ENCODE data around the gene MAPK10. TPM values are rescaled to one million over a fixed set of nuclear protein-coding genes. Genes with fewer than 3 reads are reported as not detected.
A peak's percentile ranks its signal among the peaks of the same experiment; 100 is the strongest.

Gene MAPK10
- 18.9 TPM for polyA plus RNA-seq
- long read RNA-seq, donor 1, partial matches to known transcripts: 0 of 2 reads
- long read RNA-seq, donor 1, other reads (novel, unspliced or antisense): 0 of 2 reads
- long read RNA-seq, donor 2, full-length matches to known transcripts: 1 of 16 reads
- long read RNA-seq, donor 2, partial matches to known transcripts: 15 of 16 reads
- long read RNA-seq, donor 2, other reads (novel, unspliced or antisense): 0 of 16 reads
- long read RNA-seq, donor 3, partial matches to known transcripts: 0 of 1 reads
- long read RNA-seq, donor 3, other reads (novel, unspliced or antisense): 0 of 1 reads
- long read RNA-seq, donor 4: 0 reads
- long read RNA-seq, donor 5, full-length matches to known transcripts: 2 of 2 reads
- long read RNA-seq, donor 5, partial matches to known transcripts: 0 of 2 reads
- long read RNA-seq, donor 5, other reads (novel, unspliced or antisense): 0 of 2 reads
- long read RNA-seq, donor 6, full-length matches to known transcripts: 2 of 8 reads
- long read RNA-seq, donor 6, partial matches to known transcripts: 0 of 8 reads
- long read RNA-seq, donor 6, other reads (novel, unspliced or antisense): 6 of 8 reads
- long read RNA-seq, donor 7, partial matches to known transcripts: 0 of 1 reads
- long read RNA-seq, donor 7, other reads (novel, unspliced or antisense): 0 of 1 reads
- long read RNA-seq, donor 8, partial matches to known transcripts: 0 of 1 reads
- long read RNA-seq, donor 8, other reads (novel, unspliced or antisense): 0 of 1 reads
- long read RNA-seq, donor 9: 0 reads
- long read RNA-seq, donor 10: 0 reads
- long read RNA-seq, donor 11, full-length matches to known transcripts: 2 of 2 reads
- long read RNA-seq, donor 11, partial matches to known transcripts: 0 of 2 reads
- long read RNA-seq, donor 11, other reads (novel, unspliced or antisense): 0 of 2 reads

- Histone ChIP-seq H3K4me3 (ENCODE audit: low read length) (peak within 1 kb of the TSS; percentile 35), H3K4me1 (ENCODE audit: control insufficient read depth, insufficient read depth, low read length) (peaks cover 4% of the 10 kb centered on the region), H3K27ac (ENCODE audit: low read length) (peak within 1 kb of the TSS; percentile 60), H3K27me3 (ENCODE audit: control insufficient read depth, insufficient read depth, low read length) (peaks cover 6% of the 10 kb centered on the region), H3K9me3 (ENCODE audit: control insufficient read depth, low read depth, low read length) (peaks cover 2% of the 10 kb centered on the region), H3K36me3 (ENCODE audit: control insufficient read depth, insufficient read depth, low read length) (no peaks in the 10 kb centered on the region)
- no CpG with 5 or more reads among the region's 12 CpGs for WGBS (ENCODE audit: insufficient coverage, low lambda C conversion rate)
- peak; percentile 78 to 79 for DNase-seq
These were observed at the start of gene MAPK10 for GRCh38 chr4:86359944-86360478. Gene MAPK10 (minus strand): TSS chr4:86360053.

- H3K4me1 ChIP-seq (ENCODE audit: control insufficient read depth, insufficient read depth, low read length): no peaks in the 10 kb centered on the region
- H3K4me3 ChIP-seq (ENCODE audit: low read length): no peak overlapping the region
- H3K36me3 ChIP-seq (ENCODE audit: control insufficient read depth, insufficient read depth, low read length): no peaks in the 10 kb centered on the region
- no peak overlapping the region for H3K27ac ChIP-seq (ENCODE audit: low read length)
- WGBS (ENCODE audit: insufficient coverage, low lambda C conversion rate): 67% methylated on average over 1 of the region's 6 CpGs
- H3K27me3 ChIP-seq (ENCODE audit: control insufficient read depth, insufficient read depth, low read length): no peaks in the 10 kb centered on the region
- no peaks in the 10 kb centered on the region for H3K9me3 ChIP-seq (ENCODE audit: control insufficient read depth, low read depth, low read length)
- DNase-seq: no peak
These were observed 43.7 kb upstream of the MAPK10 start for GRCh38 chr4:86403575-86403974.

- Histone ChIP-seq H3K36me3 (ENCODE audit: control insufficient read depth, insufficient read depth, low read length) (no peaks in the 10 kb centered on the region), H3K4me3 (ENCODE audit: low read length) (no peak overlapping the region), H3K27me3 (ENCODE audit: control insufficient read depth, insufficient read depth, low read length) (no peaks in the 10 kb centered on the region), H3K9me3 (ENCODE audit: control insufficient read depth, low read depth, low read length) (no peaks in the 10 kb centered on the region), H3K27ac (ENCODE audit: low read length) (no peak overlapping the region), H3K4me1 (ENCODE audit: control insufficient read depth, insufficient read depth, low read length) (no peaks in the 10 kb centered on the region)
- no CpG with 5 or more reads among the region's 2 CpGs for WGBS (ENCODE audit: insufficient coverage, low lambda C conversion rate)
- no peak for DNase-seq
These were observed 42.0 kb upstream of the MAPK10 start for GRCh38 chr4:86401826-86402225.

- no CpG with 5 or more reads among the region's 4 CpGs for WGBS (ENCODE audit: insufficient coverage, low lambda C conversion rate)
- Histone ChIP-seq H3K4me1 (ENCODE audit: control insufficient read depth, insufficient read depth, low read length) (no peaks in the 10 kb centered on the region), H3K4me3 (ENCODE audit: low read length) (no peak overlapping the region), H3K36me3 (ENCODE audit: control insufficient read depth, insufficient read depth, low read length) (no peaks in the 10 kb centered on the region), H3K9me3 (ENCODE audit: control insufficient read depth, low read depth, low read length) (no peaks in the 10 kb centered on the region), H3K27me3 (ENCODE audit: control insufficient read depth, insufficient read depth, low read length) (no peaks in the 10 kb centered on the region), H3K27ac (ENCODE audit: low read length) (no peak overlapping the region)
- DNase-seq: no peak
These were observed 40.4 kb upstream of the MAPK10 start for GRCh38 chr4:86400216-86400615.

- H3K27me3 ChIP-seq (ENCODE audit: control insufficient read depth, insufficient read depth, low read length): no peaks in the 10 kb centered on the region
- no peaks in the 10 kb centered on the region for H3K36me3 ChIP-seq (ENCODE audit: control insufficient read depth, insufficient read depth, low read length)
- no peak for DNase-seq
- no peaks in the 10 kb centered on the region for H3K4me1 ChIP-seq (ENCODE audit: control insufficient read depth, insufficient read depth, low read length)
- H3K9me3 ChIP-seq (ENCODE audit: control insufficient read depth, low read depth, low read length): no peaks in the 10 kb centered on the region
- H3K27ac ChIP-seq (ENCODE audit: low read length): no peak overlapping the region
- H3K4me3 ChIP-seq (ENCODE audit: low read length): no peak overlapping the region
- WGBS (ENCODE audit: insufficient coverage, low lambda C conversion rate): 100% methylated on average over 1 of the region's 1 CpG
These were observed 38.3 kb upstream of the MAPK10 start for GRCh38 chr4:86398187-86398586.

GRCh38 chr4:86393749-86394148 lies 33.9 kb upstream of the MAPK10 start:
- no peaks in the 10 kb centered on the region for H3K36me3 ChIP-seq (ENCODE audit: control insufficient read depth, insufficient read depth, low read length)
- no peak overlapping the region for H3K27ac ChIP-seq (ENCODE audit: low read length)
- H3K27me3 ChIP-seq (ENCODE audit: control insufficient read depth, insufficient read depth, low read length): peaks cover 3% of the 10 kb centered on the region
- no peak overlapping the region for H3K4me3 ChIP-seq (ENCODE audit: low read length)
- H3K4me1 ChIP-seq (ENCODE audit: control insufficient read depth, insufficient read depth, low read length): no peaks in the 10 kb centered on the region
- no peaks in the 10 kb centered on the region for H3K9me3 ChIP-seq (ENCODE audit: control insufficient read depth, low read depth, low read length)
- no peak for DNase-seq
- WGBS (ENCODE audit: insufficient coverage, low lambda C conversion rate): no CpG with 5 or more reads among the region's 4 CpGs

- peaks cover 4% of the 10 kb centered on the region for H3K27me3 ChIP-seq (ENCODE audit: control insufficient read depth, insufficient read depth, low read length)
- 75% methylated on average over 1 of the region's 1 CpG for WGBS (ENCODE audit: insufficient coverage, low lambda C conversion rate)
These were observed 29.8 kb upstream of the MAPK10 start for GRCh38 chr4:86389664-86390063.

GRCh38 chr4:86388252-86388651 lies 28.4 kb upstream of the MAPK10 start:
- H3K4me1 ChIP-seq (ENCODE audit: control insufficient read depth, insufficient read depth, low read length): no peaks in the 10 kb centered on the region
- 100% methylated on average over 1 of the region's 1 CpG for WGBS (ENCODE audit: insufficient coverage, low lambda C conversion rate)
- peaks cover 4% of the 10 kb centered on the region for H3K27me3 ChIP-seq (ENCODE audit: control insufficient read depth, insufficient read depth, low read length)
- no peak for DNase-seq
- H3K36me3 ChIP-seq (ENCODE audit: control insufficient read depth, insufficient read depth, low read length): no peaks in the 10 kb centered on the region
- H3K27ac ChIP-seq (ENCODE audit: low read length): no peak overlapping the region
- no peaks in the 10 kb centered on the region for H3K9me3 ChIP-seq (ENCODE audit: control insufficient read depth, low read depth, low read length)
- H3K4me3 ChIP-seq (ENCODE audit: low read length): no peak overlapping the region

More at GRCh38 chr4:86389664-86390063, 29.8 kb upstream of the MAPK10 start:
- Histone ChIP-seq H3K9me3 (ENCODE audit: control insufficient read depth, low read depth, low read length) (no peaks in the 10 kb centered on the region), H3K4me1 (ENCODE audit: control insufficient read depth, insufficient read depth, low read length) (no peaks in the 10 kb centered on the region), H3K27ac (ENCODE audit: low read length) (no peak overlapping the region), H3K4me3 (ENCODE audit: low read length) (no peak overlapping the region), H3K36me3 (ENCODE audit: control insufficient read depth, insufficient read depth, low read length) (no peaks in the 10 kb centered on the region)
- DNase-seq: no peak

GRCh38 chr4:86386817-86387415 lies 27.1 kb upstream of the MAPK10 start:
- Histone ChIP-seq H3K4me3 (ENCODE audit: low read length) (no peak overlapping the region), H3K4me1 (ENCODE audit: control insufficient read depth, insufficient read depth, low read length) (no peaks in the 10 kb centered on the region), H3K27ac (ENCODE audit: low read length) (no peak overlapping the region), H3K9me3 (ENCODE audit: control insufficient read depth, low read depth, low read length) (no peaks in the 10 kb centered on the region), H3K27me3 (ENCODE audit: control insufficient read depth, insufficient read depth, low read length) (peaks cover 4% of the 10 kb centered on the region), H3K36me3 (ENCODE audit: control insufficient read depth, insufficient read depth, low read length) (no peaks in the 10 kb centered on the region)
- no peak for DNase-seq
- WGBS (ENCODE audit: insufficient coverage, low lambda C conversion rate): 100% methylated on average over 1 of the region's 6 CpGs

GRCh38 chr4:86386201-86386600 lies 26.3 kb upstream of the MAPK10 start:
- Histone ChIP-seq H3K27me3 (ENCODE audit: control insufficient read depth, insufficient read depth, low read length) (peaks cover 4% of the 10 kb centered on the region), H3K36me3 (ENCODE audit: control insufficient read depth, insufficient read depth, low read length) (no peaks in the 10 kb centered on the region), H3K27ac (ENCODE audit: low read length) (no peak overlapping the region), H3K4me1 (ENCODE audit: control insufficient read depth, insufficient read depth, low read length) (no peaks in the 10 kb centered on the region), H3K9me3 (ENCODE audit: control insufficient read depth, low read depth, low read length) (no peaks in the 10 kb centered on the region), H3K4me3 (ENCODE audit: low read length) (no peak overlapping the region)
- DNase-seq: no peak
- WGBS (ENCODE audit: insufficient coverage, low lambda C conversion rate): no CpG with 5 or more reads among the region's 5 CpGs

Data from large intestine (tissue), 12 donors.